GM23248 (cell line): Measurements from ENCODE around the gene GLUL.

Source experiments
- EZH2 ChIP-seq: fragments of 200-600 bp; sonication (generic); IDR thresholded peaks from 2 replicates; pipeline ENCODE4 v1.6.1; 2018; ENCODE audit warnings: antibody characterized with exemption, mild to moderate bottlenecking; ENCODE audit not compliant: insufficient read depth, poor library complexity, severe bottlenecking
- EZH2phosphoT487 ChIP-seq: fragments of 200-600 bp; sonication (generic); IDR thresholded peaks from 2 replicates; pipeline ENCODE4 v1.6.1; 2018; ENCODE audit warnings: antibody characterized with exemption, moderate library complexity, mild to moderate bottlenecking, low read depth; ENCODE audit not compliant: insufficient read depth

GRCh38 chr1:182392050-182393028, 749 bp upstream of the GLUL start:
- no peak for TF ChIP-seq EZH2
- no peak for TF ChIP-seq EZH2phosphoT487
